Measurements from ENCODE around the gene RAET1E. TPM values are rescaled to one million over a fixed set of nuclear protein-coding genes. Genes with fewer than 3 reads are reported as not detected.

Gene RAET1E
- total and polyA plus RNA-seq, 4 donors: 0.56 to 0.98 (median 0.93) TPM

DNA sequence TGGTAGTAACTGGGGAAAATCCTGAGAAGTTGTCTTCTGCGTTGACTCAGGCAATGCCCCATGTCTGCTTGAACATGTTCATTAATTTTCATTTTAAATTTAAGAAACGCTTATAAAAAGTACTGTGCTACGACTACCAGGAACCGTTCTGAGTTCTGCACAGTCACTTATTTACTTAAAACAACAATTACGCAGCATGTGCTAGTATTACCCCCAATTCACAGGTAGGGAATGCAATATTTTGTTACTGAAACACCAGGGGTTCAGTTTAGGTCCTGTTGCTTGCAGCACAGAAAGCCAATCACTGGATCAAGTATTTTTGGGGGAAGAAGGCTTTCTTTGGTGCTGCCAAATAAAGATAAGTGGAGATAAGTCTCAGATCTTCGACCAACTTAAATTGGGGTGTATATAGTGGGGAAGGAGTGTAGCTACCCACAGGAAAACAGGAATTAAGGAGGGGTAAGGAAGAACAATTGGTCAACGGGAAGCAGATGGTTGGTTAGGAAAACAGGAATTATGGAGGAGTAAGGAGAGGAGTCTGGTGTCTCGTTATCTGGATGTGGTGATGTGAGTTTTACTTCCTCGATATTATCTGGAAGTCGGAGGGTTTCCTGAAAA is 28.5 kb downstream of the RAET1E start:
- no peak for ATAC-seq (ENCODE audit: insufficient read depth, low FRiP score)
- no peak for DNase-seq
- H3K4me1 ChIP-seq (ENCODE audit: control insufficient read depth in 5 of 5, insufficient read depth in 5 of 5, low read length in 5 of 5): no peaks in the 10 kb centered on the region

DNA sequence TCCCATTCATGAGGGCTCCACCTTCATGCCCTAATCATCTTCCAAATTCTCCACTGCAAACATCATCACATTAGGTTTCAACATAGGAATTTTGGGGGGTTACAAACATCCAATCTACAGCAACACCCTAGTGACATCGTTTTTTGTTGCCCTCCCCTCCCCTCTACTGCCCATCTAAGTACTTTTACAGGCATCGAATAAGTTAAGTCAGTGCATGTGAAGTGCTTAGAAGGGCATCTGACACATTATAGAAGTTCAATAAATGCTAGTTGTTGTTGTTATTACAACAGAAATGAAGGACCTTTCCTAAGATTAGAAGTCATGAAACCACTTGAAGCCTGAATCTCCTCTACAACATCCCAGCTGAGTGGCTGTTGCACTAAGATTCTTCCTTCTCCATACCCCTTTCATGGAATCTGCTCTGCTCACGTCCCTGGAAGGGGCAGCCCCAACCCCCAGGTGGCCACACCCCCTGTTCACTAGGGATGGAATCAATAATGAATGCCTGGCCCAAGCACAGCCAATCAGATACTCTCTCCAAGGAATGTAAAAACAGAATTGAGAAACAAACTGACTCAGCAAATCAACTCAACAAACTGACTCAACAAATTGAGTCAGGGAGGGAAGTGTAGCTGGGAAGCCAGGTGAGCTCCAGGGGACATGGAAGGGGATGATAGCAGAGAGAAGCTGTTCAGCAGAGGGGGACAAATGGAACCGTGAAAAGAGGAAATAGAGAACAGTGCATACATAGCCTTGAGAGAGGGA is 29.9 kb downstream of the RAET1E start:
- TF ChIP-seq, protein P1, sequence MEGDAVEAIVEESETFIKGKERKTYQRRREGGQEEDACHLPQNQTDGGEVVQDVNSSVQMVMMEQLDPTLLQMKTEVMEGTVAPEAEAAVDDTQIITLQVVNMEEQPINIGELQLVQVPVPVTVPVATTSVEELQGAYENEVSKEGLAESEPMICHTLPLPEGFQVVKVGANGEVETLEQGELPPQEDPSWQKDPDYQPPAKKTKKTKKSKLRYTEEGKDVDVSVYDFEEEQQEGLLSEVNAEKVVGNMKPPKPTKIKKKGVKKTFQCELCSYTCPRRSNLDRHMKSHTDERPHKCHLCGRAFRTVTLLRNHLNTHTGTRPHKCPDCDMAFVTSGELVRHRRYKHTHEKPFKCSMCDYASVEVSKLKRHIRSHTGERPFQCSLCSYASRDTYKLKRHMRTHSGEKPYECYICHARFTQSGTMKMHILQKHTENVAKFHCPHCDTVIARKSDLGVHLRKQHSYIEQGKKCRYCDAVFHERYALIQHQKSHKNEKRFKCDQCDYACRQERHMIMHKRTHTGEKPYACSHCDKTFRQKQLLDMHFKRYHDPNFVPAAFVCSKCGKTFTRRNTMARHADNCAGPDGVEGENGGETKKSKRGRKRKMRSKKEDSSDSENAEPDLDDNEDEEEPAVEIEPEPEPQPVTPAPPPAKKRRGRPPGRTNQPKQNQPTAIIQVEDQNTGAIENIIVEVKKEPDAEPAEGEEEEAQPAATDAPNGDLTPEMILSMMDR (IDR thresholded peaks at IDR 0.05; ENCODE audit: control extremely low read depth, extremely low read depth): no peak
- Histone ChIP-seq H3K27me3 (ENCODE audit: control insufficient read depth in 3 of 3, insufficient read depth in 3 of 3, low read length in 2 of 3) (no peaks in the 10 kb centered on the region), H3K9me3 (ENCODE audit: control insufficient read depth in 4 of 4, insufficient read depth in 3 of 4, low read length in 3 of 4) (peaks cover 0 to 2% (median 0%) of the 10 kb centered on the region in 4 donors), H3K4me3 (no peak overlapping the region), H3K4me1 (ENCODE audit: control insufficient read depth in 5 of 5, insufficient read depth in 5 of 5, low read length in 5 of 5) (no peaks in the 10 kb centered on the region), H3K9ac (ENCODE audit: insufficient read depth in 1 of 2, low read length in 2 of 2) (no peak overlapping the region), H3K27ac (ENCODE audit: low read depth in 1 of 2, low read length in 1 of 2) (no peak overlapping the region), H3K36me3 (ENCODE audit: control insufficient read depth in 4 of 4, insufficient read depth in 4 of 4, low read length in 4 of 4) (no peaks in the 10 kb centered on the region)
- DNase-seq (no peak), ATAC-seq (ENCODE audit: insufficient read depth, low FRiP score) (no peak)
- 55 to 65% methylated on average over 4 of the region's 4 CpGs for WGBS, 2 donors

More for the DNA sequence above, 28.5 kb downstream of the RAET1E start:
- no peak overlapping the region for H3K4me3 ChIP-seq
- WGBS, 2 donors: 59 to 68% methylated on average over 10 of the region's 10 CpGs
- H3K27me3 ChIP-seq (ENCODE audit: control insufficient read depth in 3 of 3, insufficient read depth in 3 of 3, low read length in 2 of 3): no peaks in the 10 kb centered on the region
- TF ChIP-seq, protein P1 (IDR thresholded peaks at IDR 0.05; ENCODE audit: control extremely low read depth, extremely low read depth): no peak
- H3K27ac ChIP-seq (ENCODE audit: low read depth in 1 of 2, low read length in 1 of 2): no peak overlapping the region
- H3K9me3 ChIP-seq (ENCODE audit: control insufficient read depth in 4 of 4, insufficient read depth in 3 of 4, low read length in 3 of 4): no peaks in the 10 kb centered on the region
- H3K36me3 ChIP-seq (ENCODE audit: control insufficient read depth in 4 of 4, insufficient read depth in 4 of 4, low read length in 4 of 4): no peaks in the 10 kb centered on the region
- no peak overlapping the region for H3K9ac ChIP-seq (ENCODE audit: insufficient read depth in 1 of 2, low read length in 2 of 2)

DNA sequence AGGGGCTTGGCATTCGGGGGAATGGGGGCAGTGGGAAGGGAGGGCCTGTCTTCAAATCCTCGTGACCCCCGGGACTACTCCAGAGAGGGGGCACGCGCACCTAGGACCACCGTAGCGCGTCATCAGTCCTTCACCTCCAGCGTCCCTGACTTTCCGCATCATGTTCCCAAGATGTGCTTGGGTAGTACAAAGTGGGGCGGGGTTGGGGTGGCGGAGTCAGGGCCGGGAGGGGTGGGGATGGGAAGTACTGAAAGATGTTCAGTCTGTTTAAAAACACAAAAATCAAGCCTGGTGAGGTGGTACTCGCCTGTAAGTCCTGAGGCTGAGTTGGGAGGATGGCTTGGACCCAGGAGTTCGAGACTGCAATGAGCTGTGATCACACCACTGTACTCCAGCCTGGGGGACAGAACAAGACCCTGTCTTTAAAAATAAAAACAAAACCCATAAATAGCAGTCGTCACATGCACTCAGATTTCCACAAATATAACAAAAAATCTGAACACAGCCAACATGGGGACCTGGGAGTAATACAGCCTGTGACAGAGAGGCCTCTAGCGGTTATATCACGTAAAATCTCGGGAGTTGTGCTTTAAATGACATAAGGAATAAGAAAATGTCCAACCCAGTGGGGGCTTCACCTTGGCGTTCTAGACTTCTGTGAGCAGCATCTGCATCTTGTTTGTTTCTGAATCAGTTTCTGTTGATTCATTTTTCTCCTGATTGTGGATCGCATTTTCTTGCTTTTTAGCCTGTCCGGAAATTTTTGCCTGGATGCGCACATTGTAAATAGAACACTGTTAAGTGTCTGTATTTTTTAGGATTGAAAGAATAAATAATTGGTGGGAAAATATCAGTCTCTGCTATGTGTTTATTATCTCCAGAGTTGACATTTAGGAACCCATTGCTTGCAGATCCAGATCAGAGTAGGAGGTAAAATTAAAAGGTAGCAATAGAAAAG is 33.1 kb downstream of the RAET1E start:
- peak; percentile 58 to 88 (median 85) for DNase-seq
- ATAC-seq (ENCODE audit: insufficient read depth, low FRiP score): peak; percentile 31
- H3K4me3 ChIP-seq: peak overlapping the region; percentile 76
- no peaks in the 10 kb centered on the region for H3K36me3 ChIP-seq (ENCODE audit: control insufficient read depth in 4 of 4, insufficient read depth in 4 of 4, low read length in 4 of 4)
- peaks cover 0 to 2% (median 0%) of the 10 kb centered on the region in 4 donors for H3K9me3 ChIP-seq (ENCODE audit: control insufficient read depth in 4 of 4, insufficient read depth in 3 of 4, low read length in 3 of 4)
- TF ChIP-seq, protein P1 (IDR thresholded peaks at IDR 0.05; ENCODE audit: control extremely low read depth, extremely low read depth): peak; percentile 42
- H3K9ac ChIP-seq (ENCODE audit: insufficient read depth in 1 of 2, low read length in 2 of 2): peak overlapping the region in 1 of 2 donors; percentile 43
- no peaks in the 10 kb centered on the region for H3K27me3 ChIP-seq (ENCODE audit: control insufficient read depth in 3 of 3, insufficient read depth in 3 of 3, low read length in 2 of 3)
- peak overlapping the region; percentile 87 to 92 for H3K27ac ChIP-seq (ENCODE audit: low read depth in 1 of 2, low read length in 1 of 2)
- peaks cover 0 to 5% (median 2%) of the 10 kb centered on the region in 5 donors for H3K4me1 ChIP-seq (ENCODE audit: control insufficient read depth in 5 of 5, insufficient read depth in 5 of 5, low read length in 5 of 5)
- 18 to 19% methylated on average over 23 of the region's 23 CpGs for WGBS, 2 donors

All from lung (tissue), 12 donors.